Lower leg skin (tissue), 4 donors: Measurements from ENCODE around the gene PLEKHG4. TPM values are rescaled to one million over a fixed set of nuclear protein-coding genes. Genes with fewer than 3 reads are reported as not detected.

Experiments
- DNase-seq, 2 donors: peaks; one replicate each; pipeline ENCODE4 v3.0.0-alpha.2; 2019; ENCODE audit warnings: low spot score in 2 of 2
- H3K4me3 ChIP-seq: fragments of 200-600 bp; sonication (generic); 2 replicates; pipeline ENCODE4 v1.5.1; 2017; ENCODE audit warnings: mild to moderate bottlenecking, low read depth; ENCODE audit not compliant: poor library complexity, severe bottlenecking
- CTCF ChIP-seq, 3 donors: fragments of 450-650 bp; IDR thresholded peaks; one replicate each; pipeline ENCODE4 v1.5.1; 2016; ENCODE audit warnings: antibody characterized with exemption in 3 of 3, mild to moderate bottlenecking in 3 of 3, moderate library complexity in 2 of 3
- POLR2A ChIP-seq, 2 donors: fragments of 450-650 bp; IDR thresholded peaks; one replicate each; pipeline ENCODE4 v1.6.1; 2016 to 2017; ENCODE audit warnings: antibody characterized with exemption in 2 of 2, mild to moderate bottlenecking in 1 of 2, moderate library complexity in 1 of 2
- WGBS, 2 donors: methylation state at CpG; one replicate each; pipeline ENCODE4 v1.1.5; 2018; 5-methylcytosine and 5-hydroxymethylcytosine counted together
- intact Hi-C: fragments of 100-400 bp; cut with DNase I; formaldehyde crosslinking; loops from one replicate; pipeline ENCODE4 v1.15.0; 2023; ENCODE audit warnings: low total_unique reads
- total RNA-seq, 4 donors: library from RNA; depleted of rRNA; stranded (reverse); fragments of >200 nt; gene quantifications; one replicate each; pipeline ENCODE4 v1.1.0, GENCODE V29; 2016

PLEKHG4 gene
- total RNA-seq, 4 donors from 2014 or later = 16.6 to 28.0 (median 21.2) TPM

DNA sequence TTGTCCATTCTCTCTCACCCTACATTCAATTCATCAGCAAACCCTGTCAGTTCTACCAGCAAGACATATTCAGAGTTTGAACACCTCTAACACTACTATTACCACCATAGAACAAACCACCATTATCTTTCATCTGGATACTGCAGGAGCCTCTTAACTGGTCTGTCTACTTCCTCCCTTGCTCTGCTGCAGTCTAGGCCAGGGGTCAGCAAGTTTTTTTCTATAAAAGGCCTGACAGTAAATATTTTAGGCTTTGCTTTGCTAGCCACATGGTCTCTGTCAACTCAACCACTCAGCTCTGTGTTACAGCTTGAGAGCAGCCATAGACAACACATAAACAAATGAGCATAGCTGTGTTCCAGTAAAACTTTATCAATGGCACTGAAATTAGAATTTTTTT lies 33.4 kb downstream of the PLEKHG4 start:
- TF ChIP-seq POLR2A (IDR thresholded peaks at IDR 0.05) = no peak
- no peak for TF ChIP-seq CTCF (IDR thresholded peaks at IDR 0.05)
- intact Hi-C loops = no loop called here
- DNase-seq = no peak
- no peak overlapping the region for H3K4me3 ChIP-seq

DNA sequence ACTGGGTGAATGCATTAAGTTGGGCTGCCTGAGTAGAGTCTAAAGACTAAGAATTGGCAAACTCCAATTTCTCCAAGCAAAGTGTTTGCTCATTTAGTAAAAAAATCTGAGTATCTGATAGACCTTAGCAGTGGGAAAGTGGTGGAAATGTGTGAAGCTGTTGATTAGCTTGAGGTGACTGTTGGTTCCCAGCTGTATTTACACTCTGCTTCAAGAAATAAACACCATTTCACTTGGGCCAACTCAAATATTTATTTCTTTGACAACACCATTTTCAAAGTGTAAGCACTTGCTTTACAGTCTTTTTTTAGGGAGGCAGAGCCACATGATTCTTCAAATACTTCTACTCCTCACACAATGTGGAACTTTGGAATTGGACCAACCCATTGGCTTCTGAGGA lies 38.5 kb downstream of the PLEKHG4 start:
- no peak overlapping the region for H3K4me3 ChIP-seq
- no peak for TF ChIP-seq CTCF (IDR thresholded peaks at IDR 0.05)
- no peak for TF ChIP-seq POLR2A (IDR thresholded peaks at IDR 0.05)
- DNase-seq = no peak
- intact Hi-C loops = no loop called here

GRCh38 chr16:67326115-67326471 lies 46.8 kb downstream of the PLEKHG4 start:
- WGBS, 2 donors = 41 to 42% methylated on average over 11 of the region's 11 CpGs
- H3K4me3 ChIP-seq = no peak overlapping the region
- intact Hi-C loops = no loop called here
- no peak for DNase-seq
- TF ChIP-seq CTCF (IDR thresholded peaks at IDR 0.05) = no peak
- no peak for TF ChIP-seq POLR2A (IDR thresholded peaks at IDR 0.05)

GRCh38 chr16:67326472-67327309 lies 47.4 kb downstream of the PLEKHG4 start, which contains the start of the genes KCTD19 and LRRC36:
KCTD19 (minus strand) TSS chr16:67326741; CDS start chr16:67326707, 34 bp downstream.
LRRC36 (plus strand) TSS chr16:67326815; CDS start chr16:67326863, 48 bp downstream.
- 9 to 11% methylated on average over 43 to 51 of the region's 61 CpGs for WGBS, 2 donors
- intact Hi-C loops = no loop called here
- peak within 1 kb of the TSS; percentile 38 for H3K4me3 ChIP-seq
- no peak for TF ChIP-seq CTCF (IDR thresholded peaks at IDR 0.05)
- no peak for TF ChIP-seq POLR2A (IDR thresholded peaks at IDR 0.05)
- DNase-seq = peak in 1 of 2 donors; percentile 92

DNA sequence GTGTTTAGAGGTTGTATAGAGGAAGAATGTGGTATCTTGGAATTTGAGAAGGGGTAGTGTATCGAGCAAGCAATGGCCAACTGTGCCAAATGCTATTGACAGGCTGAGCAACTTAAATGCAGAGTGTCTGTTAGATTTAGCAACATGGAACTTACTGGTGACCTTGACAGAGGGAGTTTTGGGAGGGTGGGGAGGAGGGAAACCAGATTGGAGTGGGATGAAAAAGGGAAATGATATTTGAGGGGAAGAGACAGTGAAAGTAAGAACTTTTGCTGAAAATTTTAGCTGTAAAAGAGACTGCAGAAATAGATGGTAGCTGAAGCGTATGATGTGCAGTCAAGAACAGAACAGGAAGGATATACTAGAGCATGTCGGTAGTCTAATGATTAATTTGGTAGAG lies 48.4 kb downstream of the PLEKHG4 start:
- no peak for DNase-seq
- WGBS, 2 donors = 68 to 73% methylated on average over 3 of the region's 3 CpGs

More for the DNA sequence above, 48.4 kb downstream of the PLEKHG4 start:
- intact Hi-C loops = no loop called here
- no peak overlapping the region for H3K4me3 ChIP-seq
- TF ChIP-seq CTCF (IDR thresholded peaks at IDR 0.05) (no peak), POLR2A (IDR thresholded peaks at IDR 0.05) (no peak)
